Upper lobe of left lung (tissue), 6 donors: ENCODE results near the gene AGBL4. TPM values are rescaled to one million over a fixed set of nuclear protein-coding genes. Genes with fewer than 3 reads are reported as not detected.

Experiments used
- ATAC-seq, 2 donors: fragments of 200-7000 bp; cut with Tn5 transposase; one replicate each; pipeline ENCODE4 v1.9.1; 2022; ENCODE audit warnings: mild to moderate bottlenecking in 2 of 2, moderate library complexity in 2 of 2; ENCODE audit not compliant: low FRiP score in 2 of 2
- DNase-seq, 2 donors: peaks; one replicate each; pipeline ENCODE4 v3.0.0-alpha.2; 2019 to 2020
- H3K27ac ChIP-seq, 4 donors: fragments of 200-600 bp; sonication (generic); one replicate each; pipeline ENCODE4 v1.5.1; 2016 to 2019
- H3K27me3 ChIP-seq, 4 donors: fragments of 200-600 bp; sonication (generic); one replicate each; pipeline ENCODE4 v1.5.1; 2017 to 2019
- H3K36me3 ChIP-seq, 4 donors: fragments of 200-600 bp; sonication (generic); one replicate each; pipeline ENCODE4 v1.5.1; 2016 to 2019
- H3K4me1 ChIP-seq, 4 donors: fragments of 200-600 bp; sonication (generic); one replicate each; pipeline ENCODE4 v1.5.1; 2018 to 2019
- H3K4me3 ChIP-seq, 4 donors: fragments of 200-600 bp; sonication (generic); one replicate each; pipeline ENCODE4 v1.5.1; 2017 to 2019; ENCODE audit warnings: mild to moderate bottlenecking in 2 of 4, moderate library complexity in 1 of 4
- H3K9me3 ChIP-seq, 4 donors: fragments of 200-600 bp; sonication (generic); one replicate each; pipeline ENCODE4 v1.5.1; 2018 to 2019
- CTCF ChIP-seq, 6 experiments: fragments of 450-650 bp in 4 of 6; fragments of 200-600 bp in 2 of 6; sonication (generic) in 2 of 6; IDR thresholded peaks; one replicate each; pipeline ENCODE4 v1.5.1; 2016 to 2019; ENCODE audit warnings: antibody characterized with exemption in 6 of 6
- EP300 ChIP-seq, 4 donors: sonication (generic); formaldehyde crosslinking; IDR thresholded peaks; one replicate each; pipeline ENCODE4 v1.5.1; 2017; ENCODE audit warnings: antibody characterized with exemption in 4 of 4, control low read depth in 2 of 4
- POLR2A ChIP-seq, 4 donors: fragments of 450-650 bp; IDR thresholded peaks; one replicate each; pipeline ENCODE4 v1.5.1; 2016 to 2017; ENCODE audit warnings: antibody characterized with exemption in 4 of 4, mild to moderate bottlenecking in 2 of 4
- POLR2AphosphoS5 ChIP-seq, 2 donors: sonication (generic); formaldehyde crosslinking; IDR thresholded peaks; one replicate each; pipeline ENCODE4 v1.5.1; 2017; ENCODE audit warnings: antibody characterized with exemption in 2 of 2
- WGBS, 2 donors: methylation state at CpG; one replicate each; pipeline ENCODE4 v1.1.5; 2017 to 2018; 5-methylcytosine and 5-hydroxymethylcytosine counted together
- total RNA-seq, 6 donors: library from RNA; depleted of rRNA in 4 of 6; stranded (reverse); fragments of >200 nt in 4 of 6; gene quantifications; one replicate each; pipeline versions ENCODE4 v1.1.0 to v1.2.1, GENCODE V29; 2016 to 2021
- donor health status: DM: no; HTN: no; CAD: no; lungs with moderate emphysema.
- donor health status: DM: no; HTN: yes; CAD: no; lungs with severe emphysema.

AGBL4 gene
- total RNA-seq, 6 donors from 2014 or later, result 0.57 to 10.5 (median 1.5) TPM

- H3K36me3 ChIP-seq, result no peaks in the 10 kb centered on the region
- H3K4me3 ChIP-seq, result no peak overlapping the region
- ATAC-seq, result no peak
- H3K27ac ChIP-seq, result no peak overlapping the region
- no peaks in the 10 kb centered on the region for H3K27me3 ChIP-seq
- no peak for DNase-seq
- WGBS, 2 donors, result 83 to 88% methylated on average over 2 of the region's 2 CpGs
- H3K9me3 ChIP-seq, result no peaks in the 10 kb centered on the region
- no peaks in the 10 kb centered on the region for H3K4me1 ChIP-seq
- no peak for TF ChIP-seq CTCF (IDR thresholded peaks at IDR 0.05)
- no peak for TF ChIP-seq POLR2AphosphoS5 (IDR thresholded peaks at IDR 0.05)
- no peak for TF ChIP-seq EP300 (IDR thresholded peaks at IDR 0.05)
- TF ChIP-seq POLR2A (IDR thresholded peaks at IDR 0.05), result no peak
Observed at GRCh38 chr1:48784301-48784700, 1239.5 kb downstream of the AGBL4 start.

- H3K4me3 ChIP-seq, result peak overlapping the region; percentile 56 to 83 (median 67)
- peak overlapping the region in 1 of 4 donors; percentile 78 for H3K27ac ChIP-seq
- ATAC-seq, result peak; percentile 8 to 47
- 2 to 11% methylated on average over 13 to 17 of the region's 17 CpGs for WGBS, 2 donors
- H3K4me1 ChIP-seq, result peaks cover 6 to 31% (median 12%) of the 10 kb centered on the region in 4 donors
- H3K36me3 ChIP-seq, result no peaks in the 10 kb centered on the region
- TF ChIP-seq CTCF (IDR thresholded peaks at IDR 0.05), result no peak
- no peak for TF ChIP-seq POLR2AphosphoS5 (IDR thresholded peaks at IDR 0.05)
- no peak for TF ChIP-seq EP300 (IDR thresholded peaks at IDR 0.05)
- no peak for TF ChIP-seq POLR2A (IDR thresholded peaks at IDR 0.05)
- no peaks in the 10 kb centered on the region for H3K27me3 ChIP-seq
- no peaks in the 10 kb centered on the region for H3K9me3 ChIP-seq
- DNase-seq, result peak in 1 of 2 donors; percentile 38
Observed at GRCh38 chr1:48777219-48777895, 1246.4 kb downstream of the AGBL4 start.

- Histone ChIP-seq H3K27ac (peak within 1 kb of the TSS; percentile 62 to 83 (median 72)), H3K4me1 (peaks cover 6 to 31% (median 12%) of the 10 kb centered on the region in 4 donors), H3K36me3 (no peaks in the 10 kb centered on the region), H3K4me3 (peak within 1 kb of the TSS; percentile 56 to 83 (median 67)), H3K27me3 (no peaks in the 10 kb centered on the region), H3K9me3 (no peaks in the 10 kb centered on the region)
- 2% methylated on average over 18 to 41 of the region's 73 CpGs for WGBS, 2 donors
- TF ChIP-seq POLR2A (IDR thresholded peaks at IDR 0.05), result no peak
- peak in 1 of 2 donors; percentile 13 for TF ChIP-seq POLR2AphosphoS5 (IDR thresholded peaks at IDR 0.05)
- ATAC-seq, result peak; percentile 38 to 81
- peak; percentile 25 to 91 for DNase-seq
Observed at GRCh38 chr1:48776393-48777218, 1247.1 kb downstream of the AGBL4 start, which contains the start of gene BEND5. TSS of gene BEND5 (minus strand) at chr1:48776891. CDS start at chr1:48776831, 60 bp downstream.

GRCh38 chr1:48775831-48776392 lies 1247.8 kb downstream of the AGBL4 start:
- 3 to 8% methylated on average over 7 of the region's 7 CpGs for WGBS, 2 donors
- H3K27ac ChIP-seq, result peak overlapping the region; percentile 62 to 83 (median 72)
- peaks cover 6 to 31% (median 12%) of the 10 kb centered on the region in 4 donors for H3K4me1 ChIP-seq
- ATAC-seq, result peak; percentile 21 to 47
- H3K9me3 ChIP-seq, result no peaks in the 10 kb centered on the region
- no peaks in the 10 kb centered on the region for H3K27me3 ChIP-seq
- H3K4me3 ChIP-seq, result peak overlapping the region; percentile 56 to 83 (median 67)
- TF ChIP-seq POLR2A (IDR thresholded peaks at IDR 0.05) (no peak), POLR2AphosphoS5 (IDR thresholded peaks at IDR 0.05) (no peak), CTCF (IDR thresholded peaks at IDR 0.05) (no peak), EP300 (IDR thresholded peaks at IDR 0.05) (no peak)
- no peaks in the 10 kb centered on the region for H3K36me3 ChIP-seq
- DNase-seq, result no peak

GRCh38 chr1:48773133-48773532 lies 1250.6 kb downstream of the AGBL4 start:
- no peak for ATAC-seq
- Histone ChIP-seq H3K36me3 (no peaks in the 10 kb centered on the region), H3K9me3 (no peaks in the 10 kb centered on the region), H3K27me3 (no peaks in the 10 kb centered on the region), H3K4me3 (no peak overlapping the region), H3K27ac (no peak overlapping the region), H3K4me1 (peaks cover 9 to 31% (median 15%) of the 10 kb centered on the region in 4 donors)
- DNase-seq, result no peak
- 97 to 100% methylated on average over 1 of the region's 1 CpG for WGBS, 2 donors
- TF ChIP-seq EP300 (IDR thresholded peaks at IDR 0.05) (no peak), POLR2A (IDR thresholded peaks at IDR 0.05) (no peak), POLR2AphosphoS5 (IDR thresholded peaks at IDR 0.05) (no peak), CTCF (IDR thresholded peaks at IDR 0.05) (no peak)
